CD14-positive monocyte (primary cell): Measurements from ENCODE around the gene IL18R1. TPM values are rescaled to one million over a fixed set of nuclear protein-coding genes. Genes with fewer than 3 reads are reported as not detected.

ENCODE experiments used
- DNase-seq, 3 donors: peaks; one replicate each; pipeline ENCODE4 v3.0.0-alpha.2; 2011 to 2022
- H2AFZ ChIP-seq: 2 replicates; pipeline ENCODE4 v1.6.0; 2012; ENCODE audit warnings: mild to moderate bottlenecking, low read depth, low read length, inconsistent platforms; ENCODE audit not compliant: insufficient read depth, poor library complexity, severe bottlenecking
- H3K27ac ChIP-seq, 2 donors: 1 replicate in 1 of 2; 2 replicates in 1 of 2; pipeline ENCODE4 v1.5.1; 2012 to 2013; ENCODE audit warnings: low read length in 2 of 2, control low read depth in 1 of 2, inconsistent platforms in 1 of 2, low read depth in 1 of 2, mild to moderate bottlenecking in 1 of 2
- H3K27me3 ChIP-seq, 2 donors: one replicate each; pipeline versions ENCODE4 v1.6.0 to v1.6.1; 2011 to 2013; ENCODE audit warnings: low read length in 2 of 2; ENCODE audit not compliant: control insufficient read depth in 2 of 2, insufficient read depth in 2 of 2
- H3K36me3 ChIP-seq, 2 donors: replicated peaks in 1 of 2; 1 replicate in 1 of 2; 2 replicates in 1 of 2; pipeline versions ENCODE4 v1.5.1 to v1.6.1; 2012 to 2013; ENCODE audit warnings: low read length in 2 of 2, control low read depth in 1 of 2, inconsistent platforms in 1 of 2, mild to moderate bottlenecking in 1 of 2; ENCODE audit not compliant: insufficient read depth in 2 of 2, control insufficient read depth in 1 of 2
- H3K4me1 ChIP-seq, 2 donors: 1 replicate in 1 of 2; 2 replicates in 1 of 2; pipeline versions ENCODE4 v1.5.1 to v1.6.1; 2012 to 2013; ENCODE audit warnings: low read length in 2 of 2, control low read depth in 1 of 2, inconsistent platforms in 1 of 2, mild to moderate bottlenecking in 1 of 2, moderate library complexity in 1 of 2; ENCODE audit not compliant: insufficient read depth in 2 of 2, control insufficient read depth in 1 of 2
- H3K4me2 ChIP-seq: replicated peaks from 2 replicates; pipeline ENCODE3; 2012; ENCODE audit warnings: low read length, moderate library complexity, mild to moderate bottlenecking; ENCODE audit not compliant: poor library complexity, severe bottlenecking; ENCODE audit errors: extremely low read depth
- H3K4me3 ChIP-seq, 3 experiments: fragments of 200-600 bp in 1 of 3; sonication (generic) in 1 of 3; replicated peaks in 1 of 3; 1 replicate in 2 of 3; 2 replicates in 1 of 3; pipeline ENCODE4 v1.5.1; 2011 to 2013; ENCODE audit warnings: low read length in 3 of 3, mild to moderate bottlenecking in 3 of 3, control low read depth in 2 of 3, low read depth in 2 of 3, inconsistent platforms in 1 of 3, moderate library complexity in 1 of 3
- H3K79me2 ChIP-seq: 2 replicates; pipeline ENCODE4 v1.6.0; 2012; ENCODE audit warnings: mild to moderate bottlenecking, control low read depth, inconsistent platforms, low read length, moderate library complexity; ENCODE audit not compliant: insufficient read depth
- H3K9ac ChIP-seq: 2 replicates; pipeline ENCODE4 v1.6.0; 2017; ENCODE audit warnings: low read length, mild to moderate bottlenecking; ENCODE audit not compliant: insufficient read depth, poor library complexity, severe bottlenecking
- H3K9me3 ChIP-seq, 2 donors: replicated peaks in 1 of 2; 1 replicate in 1 of 2; 2 replicates in 1 of 2; pipeline versions ENCODE4 v1.5.1 to v1.6.1; 2012 to 2013; ENCODE audit warnings: low read length in 2 of 2, control low read depth in 1 of 2; ENCODE audit not compliant: control insufficient read depth in 1 of 2, insufficient read depth in 1 of 2
- H4K20me1 ChIP-seq: 2 replicates; pipeline ENCODE4 v1.6.0; 2012; ENCODE audit warnings: mild to moderate bottlenecking, low read length, control low read depth, moderate library complexity; ENCODE audit not compliant: insufficient read depth
- H3K27ac Mint-ChIP-seq, 7 donors: one replicate each; pipeline ENCODE4 v1.8.0; 2020; ENCODE audit warnings: mild to moderate bottlenecking in 7 of 7, mixed read lengths in 7 of 7, moderate library complexity in 6 of 7, inconsistent platforms in 2 of 7
- H3K27me3 Mint-ChIP-seq, 3 donors: one replicate each; pipeline ENCODE4 v1.8.0; 2021 to 2022; ENCODE audit warnings: low read depth in 3 of 3, mild to moderate bottlenecking in 3 of 3, mixed read lengths in 3 of 3, moderate library complexity in 3 of 3, inconsistent platforms in 1 of 3
- H3K36me3 Mint-ChIP-seq, 2 donors: one replicate each; pipeline ENCODE4 v1.8.0; 2020; ENCODE audit warnings: mixed read lengths in 2 of 2, inconsistent platforms in 1 of 2, mild to moderate bottlenecking in 1 of 2
- H3K4me1 Mint-ChIP-seq: one replicate; pipeline ENCODE4 v1.8.0; 2020; ENCODE audit warnings: mild to moderate bottlenecking, mixed read lengths
- H3K4me3 Mint-ChIP-seq, 2 donors: one replicate each; pipeline ENCODE4 v1.8.0; 2020; ENCODE audit warnings: mild to moderate bottlenecking in 2 of 2, mixed read lengths in 2 of 2, moderate library complexity in 1 of 2
- H3K9me3 Mint-ChIP-seq, 7 donors: one replicate each; pipeline ENCODE4 v1.8.0; 2020 to 2022; ENCODE audit warnings: mixed read lengths in 7 of 7, mild to moderate bottlenecking in 6 of 7, moderate library complexity in 6 of 7, inconsistent platforms in 2 of 7
- CTCF ChIP-seq: fragments of 200-600 bp; IDR thresholded peaks from one replicate; pipeline ENCODE4 v1.8.0; 2022; ENCODE audit warnings: antibody characterized with exemption, mild to moderate bottlenecking
- WGBS: methylation state at CpG from one replicate; pipeline ENCODE4 v1.1.5; 2013; ENCODE audit warnings: missing lambda C conversion rate; ENCODE audit not compliant: insufficient coverage; 5-methylcytosine and 5-hydroxymethylcytosine counted together
- intact Hi-C, 2 donors: fragments of 100-400 bp; cut with micrococcal nuclease; formaldehyde crosslinking; loops; one replicate each; pipeline versions ENCODE4 v1.15.0 to v1.15.1; 2023
- polyA minus RNA-seq: library from RNA; depleted of rRNA, polyadenylated mRNA; stranded (reverse); fragments of >200 nt; gene quantifications from 2 replicates; pipeline ENCODE4 v1.2.3, GENCODE V29; 2012
- polyA plus RNA-seq, 3 donors: library from polyadenylated mRNA; depleted of rRNA in 1 of 3; unstranded in 2 of 3; stranded (reverse) in 1 of 3; fragments of 300-500 nt in 2 of 3; fragments of >200 nt in 1 of 3; fragmentation: Illumina TruSeq in 2 of 3; gene quantifications; 1 replicate in 2 of 3; 2 replicates in 1 of 3; pipeline ENCODE4 v1.2.3, GENCODE V29; 2012 to 2021
- total RNA-seq, 12 experiments: library from RNA in 1 of 12; stranded (reverse) in 1 of 12; fragments of 120-200 nt in 1 of 12; gene quantifications; one replicate each; pipeline ENCODE4 v1.2.4 and lab custom pipeline; 2013 to 2026; ENCODE audit warnings: mixed read lengths in 6 of 12, inconsistent platforms in 1 of 12

Gene IL18R1
- total RNA-seq (2013) = 0.08 TPM
- under 1 TPM; 0.03 to 0.15 (median 0.11) TPM for polyA plus RNA-seq
- 0.24 TPM in 1 of 2 replicates, not detected in the other for polyA minus RNA-seq
- total RNA-seq (lab: John Stamatoyannopoulos, UW) = 0.06 to 2.5 (median 0.39) reads per million in 11 experiments

GRCh38 chr2:102355526-102356380, at the start of gene IL18R1:
Gene IL18R1, plus strand, starts transcription at chr2:102355796. Its CDS starts 6,865 bp downstream, at chr2:102362661.
- Histone ChIP-seq H3K4me3 (peak within 1 kb of the TSS; percentile 38 to 72 (median 43)), H3K27me3 (peaks cover 14 to 22% of the 10 kb centered on the region in 2 donors), H2AFZ (peak within 1 kb of the TSS; percentile 72), H4K20me1 (no peaks in the 10 kb centered on the region), H3K27ac (no peak within 1 kb of the TSS), H3K9me3 (no peaks in the 10 kb centered on the region), H3K36me3 (no peaks in the 10 kb centered on the region), H3K4me1 (peaks cover 21 to 33% of the 10 kb centered on the region in 2 donors), H3K79me2 (no peaks in the 10 kb centered on the region), H3K4me2 (peak within 1 kb of the TSS; percentile 77), H3K9ac (peak within 1 kb of the TSS; percentile 59)
- Mint-ChIP-seq H3K27ac (peak within 1 kb of the TSS in 1 of 7 donors; percentile 11), H3K9me3 (peaks cover 0 to 4% (median 0%) of the 10 kb centered on the region in 7 donors), H3K4me1 (peaks cover 21% of the 10 kb centered on the region), H3K36me3 (no peaks in the 10 kb centered on the region), H3K27me3 (peaks cover 28 to 40% (median 33%) of the 10 kb centered on the region in 3 donors), H3K4me3 (peak within 1 kb of the TSS; percentile 78 to 93)
- intact Hi-C loops = loop anchor here (5.0 kb wide), 2 partner anchors 103 to 108 kb away; no protein-coding TSS in a partner anchor
- under 1% methylated on average over 55 of the region's 69 CpGs for WGBS
- peak; percentile 43 to 75 (median 55) for DNase-seq
- TF ChIP-seq CTCF = peak; percentile 93

GRCh38 chr2:102306125-102306524, 49.5 kb upstream of the IL18R1 start:
- peaks cover 0 to 7% of the 10 kb centered on the region in 2 donors for H3K36me3 Mint-ChIP-seq
- peak overlapping the region in 1 of 2 donors; percentile 66 for H3K4me3 Mint-ChIP-seq
- Histone ChIP-seq H2AFZ (no peak overlapping the region), H3K79me2 (no peaks in the 10 kb centered on the region), H3K27me3 (peaks cover 69 to 87% of the 10 kb centered on the region in 2 donors), H3K27ac (no peak overlapping the region), H3K9me3 (peaks cover 0 to 4% of the 10 kb centered on the region in 2 donors), H3K4me2 (no peak overlapping the region), H3K4me3 (no peak overlapping the region), H3K4me1 (peaks cover 0 to 3% of the 10 kb centered on the region in 2 donors), H3K9ac (no peak overlapping the region), H3K36me3 (no peaks in the 10 kb centered on the region), H4K20me1 (no peaks in the 10 kb centered on the region)
- no CpG with 5 or more reads among the region's 1 CpG for WGBS
- DNase-seq = no peak
- H3K27me3 Mint-ChIP-seq = peaks cover 67 to 88% (median 85%) of the 10 kb centered on the region in 3 donors
- peaks cover 0 to 8% (median 0%) of the 10 kb centered on the region in 7 donors for H3K9me3 Mint-ChIP-seq
- peaks cover 14% of the 10 kb centered on the region for H3K4me1 Mint-ChIP-seq
- intact Hi-C loops = no loop called here
- no peak overlapping the region for H3K27ac Mint-ChIP-seq
- no peak for TF ChIP-seq CTCF
